NCI-H446 (cell line): Measurements from ENCODE around the gene SYNPO2.
A peak's percentile ranks its signal among the peaks of the same experiment; 100 is the strongest.

Experiments used
- DNase-seq, 2 experiments: peaks; one replicate each; lab custom pipeline; 2025; lab: John Stamatoyannopoulos, UW

The SYNPO2 gene, protein sequence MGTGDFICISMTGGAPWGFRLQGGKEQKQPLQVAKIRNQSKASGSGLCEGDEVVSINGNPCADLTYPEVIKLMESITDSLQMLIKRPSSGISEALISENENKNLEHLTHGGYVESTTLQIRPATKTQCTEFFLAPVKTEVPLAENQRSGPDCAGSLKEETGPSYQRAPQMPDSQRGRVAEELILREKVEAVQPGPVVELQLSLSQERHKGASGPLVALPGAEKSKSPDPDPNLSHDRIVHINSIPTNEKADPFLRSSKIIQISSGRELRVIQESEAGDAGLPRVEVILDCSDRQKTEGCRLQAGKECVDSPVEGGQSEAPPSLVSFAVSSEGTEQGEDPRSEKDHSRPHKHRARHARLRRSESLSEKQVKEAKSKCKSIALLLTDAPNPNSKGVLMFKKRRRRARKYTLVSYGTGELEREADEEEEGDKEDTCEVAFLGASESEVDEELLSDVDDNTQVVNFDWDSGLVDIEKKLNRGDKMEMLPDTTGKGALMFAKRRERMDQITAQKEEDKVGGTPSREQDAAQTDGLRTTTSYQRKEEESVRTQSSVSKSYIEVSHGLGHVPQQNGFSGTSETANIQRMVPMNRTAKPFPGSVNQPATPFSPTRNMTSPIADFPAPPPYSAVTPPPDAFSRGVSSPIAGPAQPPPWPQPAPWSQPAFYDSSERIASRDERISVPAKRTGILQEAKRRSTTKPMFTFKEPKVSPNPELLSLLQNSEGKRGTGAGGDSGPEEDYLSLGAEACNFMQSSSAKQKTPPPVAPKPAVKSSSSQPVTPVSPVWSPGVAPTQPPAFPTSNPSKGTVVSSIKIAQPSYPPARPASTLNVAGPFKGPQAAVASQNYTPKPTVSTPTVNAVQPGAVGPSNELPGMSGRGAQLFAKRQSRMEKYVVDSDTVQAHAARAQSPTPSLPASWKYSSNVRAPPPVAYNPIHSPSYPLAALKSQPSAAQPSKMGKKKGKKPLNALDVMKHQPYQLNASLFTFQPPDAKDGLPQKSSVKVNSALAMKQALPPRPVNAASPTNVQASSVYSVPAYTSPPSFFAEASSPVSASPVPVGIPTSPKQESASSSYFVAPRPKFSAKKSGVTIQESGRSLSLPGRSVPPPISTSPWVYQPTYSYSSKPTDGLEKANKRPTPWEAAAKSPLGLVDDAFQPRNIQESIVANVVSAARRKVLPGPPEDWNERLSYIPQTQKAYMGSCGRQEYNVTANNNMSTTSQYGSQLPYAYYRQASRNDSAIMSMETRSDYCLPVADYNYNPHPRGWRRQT

GRCh38 chr4:118888666-118889311 lies at the start of gene SYNPO2:
SYNPO2 (plus strand) TSS chr4:118888854; CDS start chr4:118889037, 183 bp downstream.
- peak in 1 of 2 experiments; percentile 60 for DNase-seq

DNA sequence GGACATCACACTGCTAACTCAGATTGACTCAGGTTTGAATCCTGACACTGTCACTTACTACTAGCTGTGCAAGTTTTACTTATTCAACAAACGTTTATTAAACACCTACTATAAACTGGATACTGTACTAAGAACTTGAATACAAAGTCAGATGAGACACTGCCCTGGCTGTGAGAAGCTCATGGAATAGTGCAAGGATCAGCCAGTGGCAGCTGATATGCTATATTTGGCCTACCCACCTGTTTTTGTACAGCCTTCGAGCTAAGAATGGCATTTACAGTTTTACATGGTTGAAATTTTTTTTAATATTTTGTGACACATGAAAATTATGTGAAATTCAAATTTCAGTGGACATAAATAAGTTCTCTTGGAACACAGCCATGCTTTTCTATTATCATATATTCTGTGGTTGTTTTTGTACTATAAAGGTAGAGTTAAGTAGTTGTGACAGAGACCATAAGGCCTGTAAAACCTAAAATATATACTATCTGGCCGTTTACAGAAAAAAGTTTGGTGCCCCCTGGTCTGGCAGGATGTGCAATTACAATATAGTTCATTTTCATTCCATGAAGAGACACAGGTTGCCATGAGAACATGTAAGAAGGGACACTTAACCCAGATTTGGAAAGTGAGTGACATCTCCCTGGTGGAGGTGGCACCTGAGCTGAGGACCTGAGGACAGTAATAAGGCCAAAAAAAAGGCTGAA lies 49.3 kb upstream of the SYNPO2 start:
- no peak for DNase-seq

DNA sequence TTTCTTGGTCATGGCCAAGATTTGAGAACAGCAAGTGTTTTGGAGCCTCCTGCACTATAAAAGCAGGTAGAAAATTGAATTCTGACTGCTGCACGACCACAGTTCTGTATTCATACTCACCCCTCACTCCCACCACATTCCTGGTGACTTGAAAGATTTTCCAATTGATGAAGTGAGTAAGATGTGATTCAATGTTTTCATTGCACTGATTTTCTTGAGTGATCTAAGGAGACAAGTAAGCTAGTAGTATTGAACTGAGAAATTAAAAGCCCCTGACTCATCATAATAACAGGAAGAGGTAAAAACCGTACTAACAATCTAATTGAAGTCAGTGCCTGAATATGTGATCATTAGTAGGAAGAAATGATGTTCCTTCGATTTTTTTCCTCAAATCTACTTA lies 46.6 kb upstream of the SYNPO2 start:
- DNase-seq = no peak

DNA sequence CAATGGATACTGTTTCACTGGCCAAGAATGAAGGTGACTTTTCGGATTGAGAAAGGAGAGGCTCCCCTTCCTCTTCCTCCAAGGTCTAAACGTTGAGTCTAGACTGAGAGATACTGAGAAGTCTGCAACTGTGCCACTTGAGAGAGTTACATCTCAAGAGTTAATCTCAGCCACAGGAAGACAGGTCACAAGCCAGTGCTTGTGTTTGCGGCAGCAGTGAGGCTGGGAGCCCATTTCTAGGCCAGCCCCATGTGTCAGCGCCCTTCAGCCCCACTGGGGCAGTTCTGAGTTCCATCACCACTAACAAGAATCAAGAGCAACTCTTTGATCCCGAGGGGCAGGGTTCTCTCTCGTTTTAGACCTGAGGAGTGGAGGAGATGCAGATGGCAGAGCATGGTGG lies 45.4 kb upstream of the SYNPO2 start:
- DNase-seq = no peak

GRCh38 chr4:118845552-118846050 lies 43.1 kb upstream of the SYNPO2 start:
- peak; percentile 37 to 68 for DNase-seq

DNA sequence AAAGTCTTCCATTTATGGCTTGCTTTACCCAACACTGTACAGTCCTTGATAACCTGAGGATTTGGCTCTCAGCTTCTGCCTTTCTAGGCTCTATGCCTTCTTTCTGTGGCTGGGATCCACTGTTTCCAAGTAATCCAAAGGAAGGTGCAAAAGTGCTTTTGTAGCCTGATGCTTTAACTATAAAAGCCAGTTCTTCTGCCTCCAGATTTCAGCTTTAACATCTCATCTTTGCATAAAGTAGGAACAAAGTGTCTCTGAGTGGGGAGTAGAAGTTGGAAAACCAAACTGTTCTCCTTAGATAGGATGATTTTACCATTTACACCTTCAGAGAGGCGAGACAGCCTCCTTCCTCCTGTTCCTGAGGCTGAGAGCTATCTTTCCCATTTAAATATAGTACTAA lies 41.7 kb upstream of the SYNPO2 start:
- DNase-seq = no peak

DNA sequence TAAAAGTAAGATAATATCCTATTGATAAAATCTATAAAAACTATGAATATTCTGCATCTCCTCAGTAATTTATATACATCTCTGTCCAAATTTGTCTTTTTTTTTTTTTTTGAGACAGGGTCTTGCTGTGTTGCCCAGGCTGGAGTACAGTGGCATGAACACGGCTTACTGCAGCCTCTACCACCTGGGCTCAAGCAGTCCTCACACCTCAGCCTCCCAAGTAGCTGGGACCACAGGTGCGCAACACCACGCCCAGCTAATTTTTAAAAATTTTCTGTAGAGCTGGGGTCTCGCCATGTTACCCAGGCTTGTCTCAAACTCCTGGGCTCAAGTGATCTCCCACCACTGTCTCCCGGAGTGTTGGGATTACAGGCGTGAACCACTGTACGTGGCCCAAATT lies 40.4 kb upstream of the SYNPO2 start:
- DNase-seq = no peak

GRCh38 chr4:118848901-118849300 lies 39.8 kb upstream of the SYNPO2 start:
- no peak for DNase-seq

- no peak for DNase-seq
Measured at GRCh38 chr4:118849867-118850487, 38.7 kb upstream of the SYNPO2 start.

GRCh38 chr4:118850488-118851173 lies 38.0 kb upstream of the SYNPO2 start:
- DNase-seq = no peak

DNA sequence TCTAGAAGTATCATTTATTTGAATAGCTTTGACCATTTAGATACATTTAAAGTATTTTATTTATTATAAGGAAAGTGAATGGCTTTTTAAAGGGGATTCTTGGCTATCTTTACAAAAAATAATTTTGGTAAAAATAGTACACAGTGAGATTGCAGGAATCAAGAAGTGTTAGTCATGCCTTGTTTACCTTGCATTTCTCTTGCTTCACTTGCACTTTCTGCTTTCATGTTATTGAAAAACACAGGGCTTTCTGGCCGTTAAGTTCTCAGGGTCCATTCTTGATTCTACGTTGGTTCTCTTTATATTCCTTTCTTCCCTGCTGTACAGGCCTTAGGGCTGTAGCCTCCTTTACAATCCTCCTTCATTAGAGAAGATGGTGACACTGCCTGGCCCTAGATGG lies 30.9 kb upstream of the SYNPO2 start:
- DNase-seq = no peak

DNA sequence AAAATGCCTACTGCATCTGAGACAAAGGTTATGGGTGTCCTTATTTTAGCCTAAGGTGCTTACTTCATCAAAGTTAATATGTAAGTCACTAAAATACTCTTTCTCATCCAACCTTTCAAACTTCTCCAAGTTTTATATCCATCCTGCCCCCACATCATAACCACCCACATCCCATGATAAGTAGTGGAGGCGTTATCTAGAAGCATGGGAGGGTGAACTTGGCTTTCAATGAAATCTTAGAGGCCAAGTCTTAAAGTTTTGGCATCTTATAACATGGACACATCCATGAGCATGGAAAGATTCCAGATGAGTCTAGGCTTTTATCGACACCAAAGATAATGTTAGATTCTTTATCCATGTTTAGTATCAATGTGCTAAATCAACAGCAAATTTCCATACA lies 29.9 kb upstream of the SYNPO2 start:
- peak in 1 of 2 experiments; percentile 17 for DNase-seq

DNA sequence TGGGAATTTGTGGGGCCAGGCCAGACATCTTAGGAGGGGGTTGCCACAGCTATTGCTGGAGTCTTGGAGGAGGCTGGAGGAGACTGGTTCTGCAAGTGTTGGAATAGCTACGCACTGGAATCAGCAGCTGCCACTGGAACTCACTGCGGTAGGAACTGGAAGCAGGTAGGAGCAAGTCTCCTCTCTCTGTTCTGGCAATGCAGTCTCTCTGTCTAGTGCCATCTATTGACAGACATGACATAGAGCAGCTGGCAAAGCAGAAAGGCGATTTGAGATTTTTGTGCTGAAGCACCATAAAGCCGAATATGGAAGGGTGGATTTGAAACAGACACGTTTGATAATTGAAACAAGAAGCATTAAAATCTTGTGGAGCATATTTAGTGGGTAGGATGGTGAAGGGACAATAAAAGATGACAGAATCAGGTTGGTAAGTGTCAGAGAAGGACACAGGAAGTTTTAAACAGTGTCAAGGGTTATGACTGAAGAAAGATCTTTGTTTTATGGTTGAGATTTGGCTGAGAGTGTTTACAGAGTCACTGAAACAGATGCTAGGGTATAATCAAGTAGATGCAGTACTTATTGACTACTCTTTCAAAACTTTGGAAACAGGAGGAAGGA lies 23.5 kb upstream of the SYNPO2 start:
- peak in 1 of 2 experiments; percentile 68 for DNase-seq

DNA sequence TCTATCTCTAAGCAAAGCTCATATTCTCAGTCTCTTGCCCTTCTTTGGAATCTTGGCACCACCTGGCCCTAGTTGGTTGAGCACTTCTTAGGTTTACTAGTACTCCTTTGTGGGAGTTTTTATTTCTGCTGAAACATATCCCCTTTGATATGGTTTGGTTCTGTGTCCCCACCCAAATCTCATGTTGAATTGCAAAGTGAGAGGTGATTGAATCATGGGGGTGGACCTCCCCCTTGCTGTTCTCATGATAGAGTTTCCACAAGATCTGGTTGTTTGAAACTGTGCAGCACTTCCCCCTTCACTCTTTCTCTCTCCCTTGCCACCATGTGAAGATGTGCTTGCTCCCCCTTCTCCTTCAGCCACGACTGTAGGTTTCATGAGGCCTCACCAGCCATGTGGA lies 22.2 kb upstream of the SYNPO2 start:
- DNase-seq = no peak

- DNase-seq = no peak
Measured at GRCh38 chr4:118867311-118868067, 21.2 kb upstream of the SYNPO2 start.

GRCh38 chr4:118869808-118870342 lies 18.8 kb upstream of the SYNPO2 start:
- DNase-seq = no peak

GRCh38 chr4:118872181-118872580 lies 16.5 kb upstream of the SYNPO2 start:
- no peak for DNase-seq

GRCh38 chr4:118877797-118878196 lies 10.9 kb upstream of the SYNPO2 start:
- DNase-seq = no peak
